SK-N-SH (cell line): ENCODE measurements around the gene PCNX2. TPM values are rescaled to one million over a fixed set of nuclear protein-coding genes. Genes with fewer than 3 reads are reported as not detected.

Experiments used
- CTCF ChIA-PET: fragments of 300-600, 350-600 bp; formaldehyde crosslinking; extraction: SDS; loops from one replicate; lab custom pipeline; 2021; lab: Yijun Ruan, JAX
- POLR2A ChIA-PET: fragments of 350-600 bp; sonication (Branson Sonifier 250); formaldehyde crosslinking; extraction: SDS; loops from one replicate; lab custom pipeline; 2020; ENCODE audit warnings: antibody characterized with exemption, inconsistent platforms; lab: Yijun Ruan, JAX
- DNase-seq: peaks from one replicate; pipeline ENCODE4 v3.0.0; 2012
- H2AFZ ChIP-seq: fragments of 200-600 bp; sonication (generic); 2 replicates; pipeline ENCODE4 v1.8.1; 2016; ENCODE audit warnings: antibody characterized with exemption, mild to moderate bottlenecking, low read depth
- H3F3A ChIP-seq: fragments of 200-600 bp; sonication (generic); replicated peaks from 2 replicates; pipeline ENCODE3; 2016; ENCODE audit warnings: antibody characterized with exemption, mild to moderate bottlenecking; ENCODE audit not compliant: insufficient read depth
- H3K27ac ChIP-seq, 2 experiments: fragments of 200-500 bp in 1 of 2; fragments of 200-600 bp in 1 of 2; sonication (Bioruptor generic) in 1 of 2; sonication (generic), shearing (Covaris generic) in 1 of 2; 2 replicates each; pipeline versions ENCODE4 v1.5.1 to v1.6.1; 2014 to 2016; ENCODE audit warnings: low read depth in 2 of 2, inconsistent platforms in 1 of 2, low read length in 1 of 2, mild to moderate bottlenecking in 1 of 2, mixed read lengths in 1 of 2
- H3K27me3 ChIP-seq: fragments of 200-600 bp; sonication (generic), shearing (Covaris generic); 2 replicates; pipeline ENCODE4 v1.6.1; 2016; ENCODE audit warnings: mixed run types; ENCODE audit not compliant: insufficient read depth
- H3K36me3 ChIP-seq, 2 experiments: fragments of 200-500 bp in 1 of 2; fragments of 200-600 bp in 1 of 2; sonication (Bioruptor generic) in 1 of 2; sonication (generic) in 1 of 2; replicated peaks in 1 of 2; 2 replicates each; pipeline versions ENCODE3 to v1.5.1; 2014 to 2016; ENCODE audit warnings: low read length in 1 of 2, mild to moderate bottlenecking in 1 of 2; ENCODE audit not compliant: insufficient read depth in 2 of 2, control insufficient read depth in 1 of 2
- H3K4me1 ChIP-seq, 2 experiments: fragments of 200-500 bp in 1 of 2; fragments of 200-600 bp in 1 of 2; sonication (Bioruptor generic) in 1 of 2; sonication (generic), shearing (Covaris generic) in 1 of 2; 2 replicates each; pipeline versions ENCODE4 v1.5.1 to v1.6.1; 2014 to 2016; ENCODE audit warnings: low read depth in 1 of 2, low read length in 1 of 2, mixed run types in 1 of 2; ENCODE audit not compliant: insufficient read depth in 2 of 2, control insufficient read depth in 1 of 2
- H3K4me2 ChIP-seq: fragments of 200-600 bp; sonication (generic), shearing (Covaris generic); 2 replicates; pipeline ENCODE4 v1.6.1; 2017; ENCODE audit warnings: mixed run types
- H3K4me3 ChIP-seq, 2 experiments: fragments of 200-500 bp in 1 of 2; fragments of 200-600 bp in 1 of 2; sonication (Bioruptor generic) in 1 of 2; sonication (generic), shearing (Covaris generic) in 1 of 2; 2 replicates each; pipeline versions ENCODE4 v1.5.1 to v1.8.1; 2014 to 2016; ENCODE audit warnings: low read depth in 2 of 2, inconsistent platforms in 1 of 2, low read length in 1 of 2, mild to moderate bottlenecking in 1 of 2, mixed read lengths in 1 of 2, moderate library complexity in 1 of 2
- H3K79me2 ChIP-seq: fragments of 200-600 bp; sonication (generic); 2 replicates; pipeline ENCODE4 v1.8.1; 2017; ENCODE audit warnings: mild to moderate bottlenecking; ENCODE audit not compliant: insufficient read depth
- H3K9ac ChIP-seq: fragments of 200-600 bp; sonication (generic); 2 replicates; pipeline ENCODE4 v1.6.1; 2017; ENCODE audit warnings: mixed run types
- H3K9me2 ChIP-seq: fragments of 200-600 bp; sonication (generic); 2 replicates; pipeline ENCODE4 v1.6.1; 2017; ENCODE audit warnings: mixed run types
- H3K9me3 ChIP-seq: fragments of 200-600 bp; sonication (generic); 2 replicates; pipeline ENCODE4 v1.6.1; 2017; ENCODE audit warnings: mixed run types, mild to moderate bottlenecking, moderate library complexity
- H4K20me1 ChIP-seq: fragments of 200-600 bp; sonication (generic); 2 replicates; pipeline ENCODE4 v1.6.1; 2017; ENCODE audit warnings: mild to moderate bottlenecking, mixed run types; ENCODE audit not compliant: insufficient read depth
- CHD2 ChIP-seq: fragments of 150-350 bp; IDR thresholded peaks from 2 replicates; pipeline ENCODE4 v1.6.1; 2018; ENCODE audit warnings: low read length; ENCODE audit not compliant: partially characterized antibody
- EP300 ChIP-seq, 2 experiments: IDR thresholded peaks; 2 replicates each; pipeline versions ENCODE4 v1.4.0 to v1.6.1; 2012; ENCODE audit warnings: borderline replicate concordance in 1 of 2, low read depth in 1 of 2, low read length in 1 of 2
- FOXJ3 ChIP-seq: sonication (generic); formaldehyde crosslinking; IDR thresholded peaks from 2 replicates; pipeline ENCODE4 v1.5.1; 2020; ENCODE audit warnings: mild to moderate bottlenecking, missing genetic modification reagents
- GABPA ChIP-seq: IDR thresholded peaks from 2 replicates; pipeline ENCODE4 v1.4.0; 2012; ENCODE audit warnings: low read depth, mild to moderate bottlenecking
- MXI1 ChIP-seq: IDR thresholded peaks from 2 replicates; pipeline ENCODE4 v1.6.1; 2012; ENCODE audit warnings: mild to moderate bottlenecking, low read depth, low read length, improper control_type of control experiment
- NRF1 ChIP-seq: IDR thresholded peaks from 2 replicates; pipeline ENCODE4 v1.6.1; 2012; ENCODE audit warnings: low read depth, mild to moderate bottlenecking, low read length
- POLR2AphosphoS5 ChIP-seq: IDR thresholded peaks from 2 replicates; pipeline ENCODE4 v1.6.1; 2012; ENCODE audit warnings: low read depth, low read length
- RAD21 ChIP-seq: IDR thresholded peaks from 2 replicates; pipeline ENCODE4 v1.6.1; 2012; ENCODE audit warnings: mild to moderate bottlenecking, low read length
- RCOR1 ChIP-seq: fragments of 150-350 bp; IDR thresholded peaks from 2 replicates; pipeline ENCODE4 v1.6.1; 2017; ENCODE audit warnings: antibody characterized with exemption, low read length
- SIN3A ChIP-seq: IDR thresholded peaks from 2 replicates; pipeline ENCODE4 v1.6.1; 2012; ENCODE audit warnings: low read depth, mild to moderate bottlenecking, low read length, moderate library complexity, borderline replicate concordance
- SMC3 ChIP-seq: IDR thresholded peaks from 2 replicates; pipeline ENCODE4 v1.6.1; 2012; ENCODE audit warnings: low read depth, low read length, improper control_type of control experiment
- TAF1 ChIP-seq: IDR thresholded peaks from 2 replicates; pipeline ENCODE4 v1.6.1; 2012; ENCODE audit warnings: low read depth, mild to moderate bottlenecking, low read length, moderate library complexity, borderline replicate concordance
- TEAD4 ChIP-seq: IDR thresholded peaks from 2 replicates; pipeline ENCODE4 v1.4.0; 2012; ENCODE audit warnings: mild to moderate bottlenecking, borderline replicate concordance; ENCODE audit not compliant: insufficient read depth
- WGBS: methylation state at CpG from one replicate; pipeline ENCODE4 v1.1.6; 2017; ENCODE audit warnings: low lambda C conversion rate; 5-methylcytosine and 5-hydroxymethylcytosine counted together
- polyA plus RNA-seq, 3 experiments: library from polyadenylated mRNA; depleted of rRNA; stranded (reverse); fragments of >200 nt; gene quantifications; 2 replicates each; pipeline ENCODE4 v1.2.3, GENCODE V29; 2012
- TF ChIP-seq, protein P1 (sequence below): fragments of 200-600 bp; sonication (generic); IDR thresholded peaks from 2 replicates; pipeline ENCODE4 v1.6.1; 2017; ENCODE audit warnings: antibody characterized with exemption, mild to moderate bottlenecking, moderate library complexity
- TF ChIP-seq, protein P2 (sequence below): IDR thresholded peaks from 2 replicates; pipeline ENCODE4; 2012
- TF ChIP-seq, protein P3 (sequence below): fragments of 150-350 bp; IDR thresholded peaks from 2 replicates; pipeline ENCODE4 v1.6.1; 2016; ENCODE audit warnings: mild to moderate bottlenecking, low read depth, low read length

PCNX2 gene
- polyA plus RNA-seq, 1 of the 3 experiments (the other 2 are of a cell fraction): 10.6 TPM

DNA sequence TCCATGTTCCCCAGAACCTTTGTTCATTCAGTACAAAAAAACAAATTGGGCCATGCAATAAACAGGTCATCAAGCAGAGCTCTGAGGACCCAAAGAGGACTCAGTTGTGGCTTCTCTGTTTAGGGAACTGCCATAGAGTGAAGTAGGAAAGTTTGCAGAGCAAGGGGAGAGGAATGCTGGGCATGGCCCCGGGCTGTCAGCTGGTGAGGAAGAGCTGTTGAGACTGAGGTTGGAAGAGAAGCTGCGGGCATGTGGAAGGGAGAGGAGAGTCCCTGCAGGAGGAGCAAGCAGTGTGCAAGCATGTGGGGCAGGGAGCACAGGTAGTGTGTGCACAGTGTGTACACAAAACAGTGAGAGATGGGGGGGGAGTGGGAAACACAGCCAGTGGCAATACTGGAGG, 273.3 kb downstream of the PCNX2 start:
- POLR2A ChIA-PET: no interaction called here
- Histone ChIP-seq H3K4me2 (no peak overlapping the region), H3K36me3 (peaks cover 0 to 3% of the 10 kb centered on the region in 2 experiments), H4K20me1 (no peaks in the 10 kb centered on the region), H2AFZ (no peak overlapping the region), H3K9me3 (no peaks in the 10 kb centered on the region), H3K4me1 (no peaks in the 10 kb centered on the region), H3K27me3 (no peaks in the 10 kb centered on the region), H3K79me2 (no peaks in the 10 kb centered on the region), H3K27ac (no peak overlapping the region), H3K9me2 (no peaks in the 10 kb centered on the region), H3K9ac (no peak overlapping the region), H3F3A (no peaks in the 10 kb centered on the region), H3K4me3 (no peak overlapping the region)
- DNase-seq: no peak
- 97% methylated on average over 2 of the region's 2 CpGs for WGBS
- CTCF ChIA-PET: interaction anchor here (0.6 to 2.3 kb wide), 2 partner anchors 70 to 1156 kb away, joined by 3 to 5 read pairs; no protein-coding TSS in a partner anchor
- TF ChIP-seq, protein P1, sequence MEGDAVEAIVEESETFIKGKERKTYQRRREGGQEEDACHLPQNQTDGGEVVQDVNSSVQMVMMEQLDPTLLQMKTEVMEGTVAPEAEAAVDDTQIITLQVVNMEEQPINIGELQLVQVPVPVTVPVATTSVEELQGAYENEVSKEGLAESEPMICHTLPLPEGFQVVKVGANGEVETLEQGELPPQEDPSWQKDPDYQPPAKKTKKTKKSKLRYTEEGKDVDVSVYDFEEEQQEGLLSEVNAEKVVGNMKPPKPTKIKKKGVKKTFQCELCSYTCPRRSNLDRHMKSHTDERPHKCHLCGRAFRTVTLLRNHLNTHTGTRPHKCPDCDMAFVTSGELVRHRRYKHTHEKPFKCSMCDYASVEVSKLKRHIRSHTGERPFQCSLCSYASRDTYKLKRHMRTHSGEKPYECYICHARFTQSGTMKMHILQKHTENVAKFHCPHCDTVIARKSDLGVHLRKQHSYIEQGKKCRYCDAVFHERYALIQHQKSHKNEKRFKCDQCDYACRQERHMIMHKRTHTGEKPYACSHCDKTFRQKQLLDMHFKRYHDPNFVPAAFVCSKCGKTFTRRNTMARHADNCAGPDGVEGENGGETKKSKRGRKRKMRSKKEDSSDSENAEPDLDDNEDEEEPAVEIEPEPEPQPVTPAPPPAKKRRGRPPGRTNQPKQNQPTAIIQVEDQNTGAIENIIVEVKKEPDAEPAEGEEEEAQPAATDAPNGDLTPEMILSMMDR: no peak
- TF ChIP-seq RCOR1 (no peak), SIN3A (no peak), GABPA (no peak), TAF1 (no peak), CHD2 (no peak), NRF1 (no peak), RAD21 (no peak), FOXJ3 (CRISPR knock-in tag) (no peak), MXI1 (no peak)
- TF ChIP-seq, protein P2, sequence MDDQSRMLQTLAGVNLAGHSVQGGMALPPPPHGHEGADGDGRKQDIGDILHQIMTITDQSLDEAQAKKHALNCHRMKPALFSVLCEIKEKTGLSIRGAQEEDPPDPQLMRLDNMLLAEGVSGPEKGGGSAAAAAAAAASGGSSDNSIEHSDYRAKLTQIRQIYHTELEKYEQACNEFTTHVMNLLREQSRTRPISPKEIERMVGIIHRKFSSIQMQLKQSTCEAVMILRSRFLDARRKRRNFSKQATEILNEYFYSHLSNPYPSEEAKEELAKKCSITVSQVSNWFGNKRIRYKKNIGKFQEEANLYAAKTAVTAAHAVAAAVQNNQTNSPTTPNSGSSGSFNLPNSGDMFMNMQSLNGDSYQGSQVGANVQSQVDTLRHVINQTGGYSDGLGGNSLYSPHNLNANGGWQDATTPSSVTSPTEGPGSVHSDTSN: no peak

DNA sequence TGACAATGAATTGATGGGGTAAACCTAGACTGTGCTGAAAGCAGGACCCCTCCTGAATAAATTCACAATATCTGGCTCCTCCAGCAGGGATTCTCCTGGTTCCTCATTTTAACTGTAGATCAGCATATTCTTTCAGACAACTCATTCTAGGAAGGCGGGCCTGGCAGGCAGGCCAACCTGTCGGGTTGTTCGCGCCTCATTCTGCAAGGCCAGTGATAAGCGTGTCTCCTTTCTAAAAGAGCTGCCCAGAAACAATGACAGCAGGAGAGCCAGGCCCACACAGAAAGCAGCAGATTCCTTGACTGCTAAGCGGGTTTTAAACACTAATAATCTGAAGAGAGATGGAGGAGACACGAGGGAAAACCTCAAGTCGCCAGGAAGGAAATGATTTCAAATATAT, 275.1 kb downstream of the PCNX2 start:
- H3K4me2 ChIP-seq: no peak overlapping the region
- no peaks in the 10 kb centered on the region for H3K9me3 ChIP-seq
- ChIA-PET CTCF (no interaction called here), POLR2A (no interaction called here)
- TF ChIP-seq NRF1 (no peak), RCOR1 (no peak), GABPA (no peak), EP300 (IDR thresholded peaks at IDR 0.05; ENCODE audit: borderline replicate concordance in 1 of 2, low read depth in 1 of 2, low read length in 1 of 2) (no peak), SMC3 (no peak), POLR2AphosphoS5 (no peak), TEAD4 (no peak)
- TF ChIP-seq, protein P3, sequence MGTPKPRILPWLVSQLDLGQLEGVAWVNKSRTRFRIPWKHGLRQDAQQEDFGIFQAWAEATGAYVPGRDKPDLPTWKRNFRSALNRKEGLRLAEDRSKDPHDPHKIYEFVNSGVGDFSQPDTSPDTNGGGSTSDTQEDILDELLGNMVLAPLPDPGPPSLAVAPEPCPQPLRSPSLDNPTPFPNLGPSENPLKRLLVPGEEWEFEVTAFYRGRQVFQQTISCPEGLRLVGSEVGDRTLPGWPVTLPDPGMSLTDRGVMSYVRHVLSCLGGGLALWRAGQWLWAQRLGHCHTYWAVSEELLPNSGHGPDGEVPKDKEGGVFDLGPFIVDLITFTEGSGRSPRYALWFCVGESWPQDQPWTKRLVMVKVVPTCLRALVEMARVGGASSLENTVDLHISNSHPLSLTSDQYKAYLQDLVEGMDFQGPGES: no peak
- no peak overlapping the region for H3K27ac ChIP-seq
- no peaks in the 10 kb centered on the region for H3K79me2 ChIP-seq
- no peaks in the 10 kb centered on the region for H3K27me3 ChIP-seq
- 96% methylated on average over 8 of the region's 8 CpGs for whole genome bisulfite sequencing
- no peaks in the 10 kb centered on the region for H4K20me1 ChIP-seq
- H3K9ac ChIP-seq: no peak overlapping the region
- peaks cover 0 to 3% of the 10 kb centered on the region in 2 experiments for H3K36me3 ChIP-seq
- H3K4me1 ChIP-seq: peaks cover 0 to 3% of the 10 kb centered on the region in 2 experiments; a peak in 1 of 4 replicates
- no peak overlapping the region for H2AFZ ChIP-seq
- no peaks in the 10 kb centered on the region for H3K9me2 ChIP-seq
- H3F3A ChIP-seq: no peaks in the 10 kb centered on the region
- DNase-seq: no peak
- H3K4me3 ChIP-seq: no peak overlapping the region
